Lung (tissue), 12 donors: Measurements from ENCODE around the gene SKA1. TPM values are rescaled to one million over a fixed set of nuclear protein-coding genes. Genes with fewer than 3 reads are reported as not detected.

Experiments
- ATAC-seq: fragments of 200-7000 bp; cut with Tn5 transposase; one replicate; pipeline ENCODE4 v1.9.1; 2020; ENCODE audit warnings: moderate number of reproducible peaks; ENCODE audit not compliant: insufficient read depth, low FRiP score
- DNase-seq, 3 donors: peaks; one replicate each; pipeline ENCODE4 v3.0.0-alpha.2; 2013 to 2017
- H3K27ac ChIP-seq, 2 donors: one replicate each; pipeline ENCODE4 v1.5.1; 2013; ENCODE audit warnings: mild to moderate bottlenecking in 2 of 2, moderate library complexity in 2 of 2, control low read depth in 1 of 2, inconsistent platforms in 1 of 2, low read depth in 1 of 2, low read length in 1 of 2
- H3K27me3 ChIP-seq, 3 donors: one replicate each; pipeline ENCODE4 v1.5.1; 2013; ENCODE audit warnings: low read length in 2 of 3; ENCODE audit not compliant: control insufficient read depth in 3 of 3, insufficient read depth in 3 of 3
- H3K36me3 ChIP-seq, 4 donors: one replicate each; pipeline ENCODE4 v1.5.1; 2013; ENCODE audit warnings: low read length in 4 of 4, mild to moderate bottlenecking in 1 of 4, moderate library complexity in 1 of 4; ENCODE audit not compliant: control insufficient read depth in 4 of 4, insufficient read depth in 4 of 4
- H3K4me1 ChIP-seq, 5 donors: one replicate each; pipeline ENCODE4 v1.5.1; 2013; ENCODE audit warnings: low read length in 5 of 5, mild to moderate bottlenecking in 2 of 5, moderate library complexity in 1 of 5; ENCODE audit not compliant: control insufficient read depth in 5 of 5, insufficient read depth in 5 of 5
- H3K4me3 ChIP-seq: one replicate; pipeline ENCODE4 v1.5.1; 2013; ENCODE audit warnings: mild to moderate bottlenecking, control low read depth, moderate library complexity
- H3K9ac ChIP-seq, 2 donors: one replicate each; pipeline ENCODE4 v1.5.1; 2013; ENCODE audit warnings: low read length in 2 of 2, control low read depth in 1 of 2; ENCODE audit not compliant: insufficient read depth in 1 of 2
- H3K9me3 ChIP-seq, 4 donors: one replicate each; pipeline ENCODE4 v1.5.1; 2013; ENCODE audit warnings: low read length in 3 of 4, mild to moderate bottlenecking in 1 of 4, moderate library complexity in 1 of 4; ENCODE audit not compliant: control insufficient read depth in 4 of 4, insufficient read depth in 3 of 4
- WGBS, 2 donors: extraction: QIAGEN DNeasy Blood & Tissue Kit; methylation state at CpG; one replicate each; pipeline ENCODE4 v1.1.7; 2013; 5-methylcytosine and 5-hydroxymethylcytosine counted together
- polyA plus RNA-seq, 2 donors: library from polyadenylated mRNA; stranded (reverse); fragments of 200-250 nt; gene quantifications; one replicate each; pipeline ENCODE4 v1.2.1, GENCODE V29; 2013
- total RNA-seq, 2 donors: library from RNA; depleted of rRNA in 1 of 2; stranded (reverse); fragments of >200 nt in 1 of 2; gene quantifications; one replicate each; pipeline ENCODE4 v1.2.1, GENCODE V29; 2014 to 2021
- TF ChIP-seq, protein P1 (sequence below): IDR thresholded peaks from 2 replicates; pipeline ENCODE4 v1.5.1; 2012; ENCODE audit warnings: mild to moderate bottlenecking; ENCODE audit errors: control extremely low read depth, extremely low read depth
- donor health status: control.
- donor health status: control.
- donor health status: Bipolar disorder and iron deficiency.
- donor health status: healthy.
- donor health status: DM: yes; HTN: yes; CAD: no.

Gene SKA1
- total and polyA plus RNA-seq, 4 donors, result 0.49 to 1.3 (median 0.54) TPM

- Histone ChIP-seq H3K36me3 (no peaks in the 10 kb centered on the region), H3K9ac (no peak overlapping the region), H3K4me1 (no peaks in the 10 kb centered on the region), H3K9me3 (no peaks in the 10 kb centered on the region), H3K27me3 (peaks cover 0 to 9% (median 2%) of the 10 kb centered on the region in 3 donors), H3K27ac (no peak overlapping the region), H3K4me3 (no peak overlapping the region)
- no peak for ATAC-seq
- 62 to 68% methylated on average over 1 of the region's 1 CpG for WGBS, 2 donors
- TF ChIP-seq, protein P1, sequence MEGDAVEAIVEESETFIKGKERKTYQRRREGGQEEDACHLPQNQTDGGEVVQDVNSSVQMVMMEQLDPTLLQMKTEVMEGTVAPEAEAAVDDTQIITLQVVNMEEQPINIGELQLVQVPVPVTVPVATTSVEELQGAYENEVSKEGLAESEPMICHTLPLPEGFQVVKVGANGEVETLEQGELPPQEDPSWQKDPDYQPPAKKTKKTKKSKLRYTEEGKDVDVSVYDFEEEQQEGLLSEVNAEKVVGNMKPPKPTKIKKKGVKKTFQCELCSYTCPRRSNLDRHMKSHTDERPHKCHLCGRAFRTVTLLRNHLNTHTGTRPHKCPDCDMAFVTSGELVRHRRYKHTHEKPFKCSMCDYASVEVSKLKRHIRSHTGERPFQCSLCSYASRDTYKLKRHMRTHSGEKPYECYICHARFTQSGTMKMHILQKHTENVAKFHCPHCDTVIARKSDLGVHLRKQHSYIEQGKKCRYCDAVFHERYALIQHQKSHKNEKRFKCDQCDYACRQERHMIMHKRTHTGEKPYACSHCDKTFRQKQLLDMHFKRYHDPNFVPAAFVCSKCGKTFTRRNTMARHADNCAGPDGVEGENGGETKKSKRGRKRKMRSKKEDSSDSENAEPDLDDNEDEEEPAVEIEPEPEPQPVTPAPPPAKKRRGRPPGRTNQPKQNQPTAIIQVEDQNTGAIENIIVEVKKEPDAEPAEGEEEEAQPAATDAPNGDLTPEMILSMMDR, result no peak
- DNase-seq, result no peak
These were observed 43.2 kb upstream of the SKA1 start for GRCh38 chr18:50331691-50332090.

GRCh38 chr18:50334546-50335152 is 40.2 kb upstream of the SKA1 start:
- Histone ChIP-seq H3K9me3 (no peaks in the 10 kb centered on the region), H3K27me3 (peaks cover 3 to 12% (median 4%) of the 10 kb centered on the region in 3 donors), H3K27ac (no peak overlapping the region), H3K4me3 (no peak overlapping the region), H3K4me1 (no peaks in the 10 kb centered on the region), H3K36me3 (no peaks in the 10 kb centered on the region), H3K9ac (no peak overlapping the region)
- WGBS, 2 donors, result 75 to 81% methylated on average over 7 of the region's 7 CpGs
- TF ChIP-seq, protein P1, result no peak
- DNase-seq (no peak), ATAC-seq (no peak)

DNA sequence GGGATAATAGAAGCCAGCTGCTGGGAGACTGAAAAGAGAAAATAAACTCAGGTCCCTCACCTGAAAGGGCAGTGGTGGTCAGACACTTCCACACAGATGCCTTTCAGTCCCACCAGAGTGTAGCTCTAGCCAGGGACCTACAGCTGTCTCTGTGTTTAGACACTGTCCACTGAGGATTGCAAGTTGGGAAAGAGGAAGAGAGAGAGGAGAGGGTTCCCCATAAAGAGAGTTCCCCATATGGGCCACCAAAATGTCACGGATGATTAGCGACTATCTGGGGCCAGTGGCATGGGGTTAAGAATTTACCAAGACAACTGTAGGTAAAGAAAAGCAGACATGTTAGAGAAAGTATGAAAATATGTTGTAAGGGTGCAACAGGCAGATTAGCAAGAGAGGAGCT is 36.7 kb upstream of the SKA1 start:
- Histone ChIP-seq H3K9ac (no peak overlapping the region), H3K36me3 (no peaks in the 10 kb centered on the region), H3K4me3 (no peak overlapping the region), H3K27me3 (peaks cover 4 to 12% (median 5%) of the 10 kb centered on the region in 3 donors), H3K9me3 (no peaks in the 10 kb centered on the region), H3K4me1 (no peaks in the 10 kb centered on the region), H3K27ac (no peak overlapping the region)
- WGBS, 2 donors, result 50 to 66% methylated on average over 2 of the region's 2 CpGs
- TF ChIP-seq, protein P1, result no peak
- ATAC-seq, result no peak
- DNase-seq, result no peak

- no peaks in the 10 kb centered on the region for H3K4me1 ChIP-seq
- H3K9ac ChIP-seq, result no peak overlapping the region
- H3K27me3 ChIP-seq, result peaks cover under 1 to 12% (median 5%) of the 10 kb centered on the region in 3 donors
- H3K9me3 ChIP-seq, result no peaks in the 10 kb centered on the region
- no peak overlapping the region for H3K27ac ChIP-seq
- H3K4me3 ChIP-seq, result no peak overlapping the region
- no peaks in the 10 kb centered on the region for H3K36me3 ChIP-seq
- TF ChIP-seq, protein P1, result no peak
- DNase-seq, result no peak
- 36 to 49% methylated on average over 2 of the region's 2 CpGs for WGBS, 2 donors
- ATAC-seq, result no peak
These were observed 36.1 kb upstream of the SKA1 start for GRCh38 chr18:50338715-50339114.
